GM15510 (cell line): ENCODE data around the gene CPNE5.

ENCODE experiments used
- POLR2A ChIP-seq: IDR thresholded peaks from 3 replicates; pipeline ENCODE4 v1.6.1; 2011; ENCODE audit warnings: borderline replicate concordance; ENCODE audit not compliant: insufficient read length; ENCODE audit errors: extremely low read depth

The CPNE5 gene

GRCh38 chr6:36716476-36717093 is 122.7 kb downstream of the CPNE5 start:
- TF ChIP-seq POLR2A: no peak

DNA sequence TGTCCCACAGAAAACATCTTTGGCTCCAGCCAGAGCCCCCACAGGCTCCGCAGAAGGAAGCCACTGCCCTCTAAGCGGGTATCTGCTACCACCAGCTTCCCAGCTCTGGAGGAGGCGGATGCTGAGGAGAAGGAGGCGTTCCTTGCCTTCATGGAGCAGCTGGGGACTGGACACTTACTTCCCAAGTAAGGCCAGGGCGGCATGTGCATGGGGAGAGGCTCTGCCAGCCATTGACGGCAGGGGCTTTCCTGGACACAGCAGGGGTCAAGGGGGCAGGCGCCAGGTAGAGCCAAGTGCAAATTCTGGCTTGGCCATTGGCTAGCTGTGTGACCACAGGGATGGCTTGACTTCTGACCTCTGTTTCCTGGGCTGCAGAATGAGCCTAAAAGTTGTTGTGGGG is 123.8 kb downstream of the CPNE5 start:
- no peak for TF ChIP-seq POLR2A

- no peak for TF ChIP-seq POLR2A
Measured at GRCh38 chr6:36714511-36714910, 124.7 kb downstream of the CPNE5 start.

- no peak for TF ChIP-seq POLR2A
Measured at GRCh38 chr6:36713846-36714245, 125.4 kb downstream of the CPNE5 start.

- TF ChIP-seq POLR2A: no peak
Measured at GRCh38 chr6:36712816-36713215, 126.4 kb downstream of the CPNE5 start.

- no peak for TF ChIP-seq POLR2A
Measured at GRCh38 chr6:36706339-36706738, 132.9 kb downstream of the CPNE5 start.

DNA sequence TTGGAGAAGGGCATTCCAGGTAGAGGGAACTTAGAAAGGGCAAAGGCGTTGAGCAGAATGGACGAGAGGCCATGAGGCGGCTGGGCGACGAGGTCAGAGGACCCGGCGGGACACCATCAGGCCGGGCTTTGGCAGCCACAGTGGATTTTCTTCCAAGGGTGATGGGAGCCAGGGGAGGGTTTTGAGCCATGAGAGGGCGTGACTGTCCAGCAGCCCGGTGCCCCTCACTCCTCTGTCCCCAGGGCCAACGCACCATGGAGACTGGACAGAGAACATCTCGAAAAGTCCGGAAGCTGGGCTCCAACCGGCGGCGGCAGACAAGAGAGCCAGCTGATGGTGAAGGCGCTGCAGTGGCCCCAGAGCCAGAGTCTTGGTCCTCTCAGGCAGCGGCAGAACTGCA is 135.3 kb downstream of the CPNE5 start:
- no peak for TF ChIP-seq POLR2A

DNA sequence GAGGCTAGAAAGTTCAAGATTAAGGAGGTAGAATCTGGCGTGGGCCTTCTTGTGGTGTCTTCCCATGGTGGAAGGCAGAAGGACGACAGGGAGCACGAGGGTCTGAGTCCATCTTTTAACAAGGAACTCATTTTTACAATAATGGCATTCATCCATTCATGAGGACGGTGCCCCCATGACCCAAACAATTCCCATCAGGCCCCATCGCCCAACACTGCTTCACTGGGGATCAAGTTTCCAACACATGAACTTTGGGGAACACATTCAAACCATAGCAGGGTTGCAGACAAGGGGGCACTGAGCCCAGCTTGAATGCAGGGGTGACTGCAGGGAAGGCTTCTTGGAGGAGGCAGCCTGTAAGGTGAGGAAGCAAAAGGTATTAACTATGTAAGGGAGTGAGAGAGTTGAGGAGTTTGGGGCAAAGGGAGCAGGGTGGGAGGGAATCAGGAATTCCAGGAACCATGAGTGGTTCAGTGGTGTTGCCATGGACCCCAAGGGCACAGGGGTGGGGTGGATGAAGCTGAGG is 136.1 kb downstream of the CPNE5 start:
- no peak for TF ChIP-seq POLR2A

- TF ChIP-seq POLR2A: no peak
Measured at GRCh38 chr6:36702656-36703055, 136.6 kb downstream of the CPNE5 start.

GRCh38 chr6:36701401-36701991 is 137.7 kb downstream of the CPNE5 start:
- TF ChIP-seq POLR2A: no peak

DNA sequence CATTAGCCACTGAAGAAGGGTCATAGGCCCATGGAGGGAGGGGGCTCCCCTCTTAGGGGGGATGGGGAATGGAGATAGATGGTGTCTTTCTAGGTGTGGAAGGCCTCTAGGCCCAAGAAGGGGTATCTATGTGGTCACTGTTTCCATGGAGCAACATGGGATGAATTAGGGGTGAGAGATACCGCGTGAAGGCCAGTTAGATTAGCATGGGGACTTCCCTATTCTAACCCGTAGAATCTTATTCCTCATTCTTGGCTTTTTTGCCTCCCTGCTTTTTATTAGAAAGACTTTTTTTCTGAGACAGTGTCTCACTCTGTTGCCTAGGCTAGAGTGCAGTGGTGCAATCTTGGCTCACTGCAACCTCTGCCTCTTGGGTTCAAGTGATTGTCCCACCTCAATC is 138.4 kb downstream of the CPNE5 start:
- no peak for TF ChIP-seq POLR2A

DNA sequence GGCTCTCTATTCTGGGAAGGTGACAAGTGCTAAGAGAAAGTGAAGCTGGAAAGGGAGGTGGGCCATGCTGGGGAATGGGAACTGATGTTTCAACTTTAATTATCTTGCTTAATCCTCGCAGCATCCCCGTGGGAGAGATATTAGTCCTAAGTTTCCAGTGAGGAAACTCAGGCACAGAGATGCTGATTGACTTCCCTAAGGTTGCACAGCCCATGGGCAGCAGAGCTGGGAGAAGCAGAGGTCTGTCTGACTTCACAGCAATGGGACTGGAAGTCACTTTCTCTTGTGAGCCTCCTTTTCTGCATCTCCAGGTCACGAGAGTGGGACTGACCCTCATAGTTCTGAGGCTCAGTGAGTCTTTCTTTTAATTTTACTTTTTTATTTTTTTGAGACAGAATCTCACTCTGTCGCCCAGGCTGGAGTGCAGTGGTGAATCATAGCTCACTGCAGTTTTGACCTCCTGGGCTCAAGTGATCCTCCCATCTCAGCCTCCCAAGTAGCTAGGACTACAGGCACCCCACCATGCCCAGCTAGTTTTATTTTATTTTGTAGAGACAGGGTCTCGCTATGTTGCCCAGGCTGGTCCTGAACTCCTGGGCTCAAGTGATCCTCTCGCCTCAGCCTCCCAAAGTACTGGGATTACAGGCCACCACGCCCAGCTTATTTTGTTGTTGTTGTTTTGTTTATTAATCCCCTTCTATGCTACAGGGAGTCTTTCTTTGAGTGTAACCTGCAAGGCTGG is 139.0 kb downstream of the CPNE5 start:
- no peak for TF ChIP-seq POLR2A

- TF ChIP-seq POLR2A: no peak
Measured at GRCh38 chr6:36699348-36699747, 139.9 kb downstream of the CPNE5 start.

DNA sequence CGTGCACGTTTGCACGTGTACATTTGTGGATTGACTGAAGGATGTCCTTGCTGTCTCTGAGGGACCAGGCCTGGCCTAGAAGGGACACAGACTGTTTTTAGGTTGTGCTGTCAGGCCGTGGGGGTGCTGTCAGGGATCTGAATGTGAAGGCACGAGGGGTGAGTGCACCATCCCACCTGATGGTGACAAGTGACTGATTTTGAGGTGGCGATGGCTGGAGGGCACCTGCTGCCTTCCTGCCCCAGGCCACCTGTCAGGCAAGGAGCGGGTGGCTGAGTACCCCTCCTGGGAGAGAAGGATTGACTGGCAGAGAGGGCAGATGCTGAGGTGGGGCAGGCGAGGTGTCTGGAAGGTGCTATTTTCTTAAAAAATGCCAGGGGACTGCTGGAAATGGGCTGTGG is 140.4 kb downstream of the CPNE5 start:
- no peak for TF ChIP-seq POLR2A

- TF ChIP-seq POLR2A: no peak
Measured at GRCh38 chr6:36698196-36698595, 141.0 kb downstream of the CPNE5 start.

- no peak for TF ChIP-seq POLR2A
Measured at GRCh38 chr6:36697481-36697903, 141.8 kb downstream of the CPNE5 start, which contains the start of gene RAB44. RAB44 (plus strand) TSS chr6:36697826; CDS start chr6:36704236, 6,410 bp downstream.
